HG03175 (cell line): ENCODE data around the gene HIPK2.

Source experiments
- ATAC-seq: cut with Tn5 transposase; IDR thresholded peaks from one replicate; pipeline ENCODE4 v1.9.1; 2021; ENCODE audit warnings: mild to moderate bottlenecking, moderate library complexity; ENCODE audit not compliant: unreplicated experiment

The HIPK2 gene

DNA sequence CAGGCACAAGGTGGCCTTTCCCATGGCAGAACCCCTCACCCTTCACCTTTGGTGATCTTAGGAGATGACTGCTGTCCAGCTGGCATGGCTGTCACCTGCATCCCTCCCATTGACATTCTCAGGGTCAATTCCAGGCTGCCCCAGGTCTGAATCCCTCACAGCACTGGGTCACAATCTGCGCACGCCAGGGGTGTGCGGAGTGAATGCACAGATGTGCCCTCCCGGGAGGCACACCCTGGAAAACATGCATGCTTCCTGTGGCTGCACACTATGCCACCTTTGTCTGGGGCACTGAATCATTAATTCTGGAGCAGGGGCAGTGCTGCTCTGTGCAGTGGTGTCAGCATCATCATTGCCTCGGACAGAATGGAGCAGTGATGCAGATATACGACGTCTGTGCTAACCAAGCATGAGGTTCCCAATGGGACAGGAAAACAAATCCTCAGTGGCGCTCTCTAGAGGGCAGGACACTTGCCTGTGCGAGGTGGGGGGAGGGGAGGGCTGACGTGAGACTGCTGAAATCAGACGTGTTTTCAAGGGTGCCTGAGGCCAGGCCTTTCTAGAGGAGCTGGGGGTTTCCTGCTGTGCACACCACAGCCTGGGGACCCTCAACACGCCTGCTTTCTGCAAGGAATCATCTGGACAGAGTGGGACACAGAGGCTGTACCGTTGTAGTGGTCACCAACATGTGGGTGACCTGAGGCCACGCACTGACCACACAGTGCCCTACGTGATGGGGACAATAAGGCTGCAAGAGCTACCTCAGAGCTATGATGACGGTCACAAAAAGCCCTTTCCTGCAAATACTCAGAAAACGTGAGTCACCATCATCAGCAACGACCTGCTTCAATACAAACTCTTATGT lies 77.9 kb downstream of the HIPK2 start:
- no peak for ATAC-seq

DNA sequence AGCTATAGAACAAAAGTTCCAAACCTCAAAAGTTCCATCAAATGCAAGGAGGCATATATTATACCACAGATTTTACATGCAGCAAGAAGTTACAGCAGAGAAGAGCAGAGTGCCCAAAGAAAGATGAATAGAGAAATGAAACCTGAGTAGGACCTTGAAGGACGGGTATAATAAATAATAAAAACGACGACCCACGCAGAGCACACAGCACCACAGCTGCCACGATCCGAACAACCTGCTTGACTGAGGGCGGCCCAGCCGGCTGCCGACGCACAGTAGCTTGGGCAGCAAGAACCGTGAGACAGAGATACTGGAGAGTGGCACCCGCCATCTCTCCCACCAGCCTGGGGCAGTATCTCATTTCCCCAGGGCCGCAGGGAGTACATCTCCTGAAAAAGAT lies 79.0 kb downstream of the HIPK2 start:
- ATAC-seq: no peak

DNA sequence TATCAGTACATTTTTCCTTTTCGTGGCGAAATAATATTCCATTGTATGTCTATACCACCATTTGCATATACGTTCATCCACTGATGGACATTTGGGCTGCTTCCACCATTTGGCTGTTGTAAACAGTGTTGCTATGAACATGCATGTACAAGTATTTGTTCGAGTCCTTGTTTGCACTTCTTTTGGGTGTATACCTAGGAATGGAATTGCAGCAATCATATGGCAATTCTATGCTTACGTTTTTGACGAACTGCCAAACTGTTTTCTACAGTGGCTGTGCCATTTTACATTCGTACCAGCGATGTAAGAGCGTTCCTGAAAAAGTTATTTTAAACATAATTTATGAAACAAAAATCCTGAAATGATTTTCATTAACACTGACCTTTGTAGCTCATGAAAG lies 79.5 kb downstream of the HIPK2 start:
- no peak for ATAC-seq

DNA sequence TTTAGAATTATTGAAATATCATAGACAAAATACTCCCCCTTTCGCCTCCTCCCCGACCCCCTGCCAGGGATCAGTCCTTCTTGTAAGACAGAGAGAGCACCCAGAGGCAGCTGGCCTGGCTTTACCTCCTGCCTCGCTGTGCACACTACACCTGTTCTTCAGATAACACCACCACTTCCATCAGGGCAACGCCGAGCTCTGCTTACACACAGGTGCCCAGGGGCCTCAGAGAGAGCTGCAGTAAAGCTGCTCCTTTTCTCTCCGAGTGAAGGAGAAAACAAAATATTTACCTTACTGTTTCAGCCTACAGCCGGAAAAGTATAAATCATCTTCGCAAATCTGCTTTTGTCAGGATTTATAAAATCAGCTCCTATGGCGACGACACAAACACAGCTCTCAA lies 80.7 kb downstream of the HIPK2 start:
- ATAC-seq: no peak

DNA sequence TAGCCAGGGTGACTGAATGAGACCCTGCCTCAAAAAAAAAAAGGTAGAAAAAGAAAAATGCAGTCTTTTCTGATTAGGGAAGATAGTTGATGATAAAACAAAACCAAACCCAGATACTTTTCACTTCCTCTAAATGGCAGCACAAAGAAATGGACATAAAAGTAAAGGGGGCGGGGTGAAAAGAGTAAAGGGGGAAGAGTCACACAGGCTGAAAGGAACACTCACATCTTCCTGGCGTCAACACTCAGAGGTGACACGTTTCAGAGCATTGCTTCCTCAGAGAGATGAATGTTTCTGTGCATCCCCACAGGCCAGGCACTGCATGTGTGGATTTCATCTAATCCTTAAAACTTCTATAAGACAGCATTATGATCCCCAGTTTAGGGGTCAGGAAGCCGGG lies 81.2 kb downstream of the HIPK2 start:
- peak; percentile 60 for ATAC-seq

DNA sequence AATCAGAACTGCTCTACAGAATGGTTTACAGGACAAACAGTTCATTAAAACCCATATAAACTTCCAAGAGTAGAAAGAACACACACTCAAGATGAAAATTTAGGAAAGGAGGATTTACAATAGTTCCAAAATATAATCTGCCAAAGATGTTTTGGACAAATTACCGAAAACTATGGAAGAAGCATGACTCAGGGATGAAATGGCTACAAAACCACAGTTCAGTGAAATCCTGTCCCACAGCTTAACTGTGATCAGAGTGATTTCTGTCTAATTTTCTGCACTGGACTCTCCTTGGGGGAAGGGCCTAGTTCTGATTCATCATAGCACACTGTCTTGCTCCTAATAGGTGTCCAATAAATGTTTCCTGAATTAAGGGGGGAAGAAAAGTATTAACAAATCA lies 82.2 kb downstream of the HIPK2 start:
- no peak for ATAC-seq

DNA sequence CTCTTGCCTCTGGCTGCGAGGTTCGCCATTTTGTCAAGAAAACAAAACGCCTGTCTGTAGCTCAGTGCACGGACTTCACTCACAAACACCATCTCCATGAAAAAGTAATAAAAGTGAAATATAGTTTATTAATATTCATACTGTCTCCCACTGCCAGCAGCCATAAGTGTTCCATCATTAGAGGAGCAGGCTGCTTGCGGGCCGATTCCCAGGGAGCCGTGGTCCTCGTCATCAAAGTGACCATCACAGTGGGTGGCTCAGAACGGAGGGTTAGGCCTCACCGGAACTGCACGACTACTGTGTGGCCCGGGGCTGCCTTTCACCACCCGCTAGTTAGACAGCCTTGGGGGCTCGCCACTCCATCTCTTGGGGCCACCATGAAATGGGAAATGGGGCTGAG lies 82.7 kb downstream of the HIPK2 start:
- no peak for ATAC-seq

DNA sequence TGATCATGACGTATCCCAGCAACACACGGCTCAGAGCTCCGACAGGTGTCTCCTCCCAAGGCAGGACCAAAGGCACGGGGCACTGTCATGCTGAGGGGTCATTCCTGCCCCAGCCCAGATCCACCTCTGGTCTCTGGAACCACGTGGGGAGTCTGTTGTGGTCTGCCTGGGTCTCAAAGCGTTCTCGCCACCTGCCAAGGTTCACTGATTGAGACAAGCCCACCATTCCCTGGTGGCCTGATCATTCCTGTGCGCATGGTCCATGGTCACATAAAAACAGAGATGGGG lies 83.5 kb downstream of the HIPK2 start:
- no peak for ATAC-seq

DNA sequence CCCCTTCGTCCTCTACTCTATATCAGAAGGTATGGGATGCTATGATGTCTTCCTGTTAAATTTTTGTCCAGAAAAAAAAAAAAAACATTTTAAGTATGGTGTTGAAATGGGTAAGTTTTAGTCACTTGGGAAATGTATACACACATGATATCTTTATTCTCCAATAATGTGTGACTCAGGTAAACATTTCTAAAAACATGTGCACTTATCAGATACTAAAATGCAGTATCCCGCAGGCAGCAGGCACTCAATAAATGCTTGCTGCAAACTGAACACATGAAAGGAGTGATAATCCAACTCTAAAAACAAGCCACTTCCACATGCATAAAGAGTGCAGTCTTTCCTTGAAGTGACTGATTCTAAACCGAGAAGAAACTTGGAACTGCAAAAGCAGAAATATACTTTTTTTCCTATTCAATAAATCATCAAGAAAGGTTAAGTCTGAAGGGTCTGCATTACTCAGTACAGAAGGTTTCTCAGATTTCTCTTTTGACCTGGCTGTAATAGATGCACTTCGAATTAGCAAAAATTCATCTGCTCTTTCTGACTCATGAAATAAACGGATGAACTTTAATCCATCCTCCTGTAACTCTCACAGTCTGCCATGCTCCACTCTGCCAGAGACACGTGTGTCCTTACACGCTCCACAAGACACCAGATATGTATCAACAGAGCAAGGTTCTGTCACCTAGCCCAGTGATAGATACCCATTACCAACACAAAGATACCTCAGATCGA lies 84.0 kb downstream of the HIPK2 start:
- ATAC-seq: no peak

DNA sequence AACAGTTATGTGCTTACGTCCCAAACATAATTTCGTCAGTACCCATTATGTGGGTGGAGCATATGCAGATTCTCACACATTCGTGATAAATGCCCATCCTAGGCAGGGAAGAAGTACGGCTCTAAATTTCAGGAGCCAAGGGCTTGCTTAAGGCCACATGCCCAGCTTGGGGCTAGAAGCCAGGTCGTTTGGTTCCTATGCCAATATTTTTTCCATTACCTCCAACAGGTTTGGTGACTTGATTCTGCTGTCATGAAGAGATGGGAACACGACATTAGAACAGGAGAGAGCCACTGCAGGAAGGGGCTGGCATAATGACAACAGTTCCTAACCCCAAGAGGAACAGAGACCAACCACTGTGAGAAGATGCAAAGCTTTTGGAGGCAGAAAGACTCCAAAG lies 85.1 kb downstream of the HIPK2 start:
- ATAC-seq: no peak

DNA sequence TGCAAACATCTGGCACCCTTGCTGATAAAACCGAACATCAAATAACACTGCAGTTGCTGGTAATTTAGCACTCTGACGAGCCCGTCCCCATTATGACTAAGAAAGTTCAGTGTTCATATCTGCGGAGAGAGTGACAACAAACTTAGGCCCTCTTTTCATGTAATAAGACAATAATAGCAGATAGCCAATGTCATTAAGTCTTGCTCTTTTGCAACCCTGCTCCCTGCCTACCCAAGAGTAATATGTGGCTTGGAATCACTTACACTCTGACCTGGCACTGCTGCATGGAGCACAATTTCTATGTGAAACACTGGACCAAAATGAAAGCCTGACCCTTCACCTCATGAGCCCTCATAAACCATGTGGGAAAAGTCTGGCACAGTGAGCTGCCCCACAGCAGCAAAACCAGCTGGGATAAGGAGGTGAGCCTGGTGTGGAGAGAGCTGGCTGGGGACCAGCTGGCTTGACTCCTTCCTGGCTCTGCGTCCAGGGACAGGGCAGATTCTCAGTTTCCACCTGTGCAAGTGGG lies 86.5 kb downstream of the HIPK2 start:
- no peak for ATAC-seq

DNA sequence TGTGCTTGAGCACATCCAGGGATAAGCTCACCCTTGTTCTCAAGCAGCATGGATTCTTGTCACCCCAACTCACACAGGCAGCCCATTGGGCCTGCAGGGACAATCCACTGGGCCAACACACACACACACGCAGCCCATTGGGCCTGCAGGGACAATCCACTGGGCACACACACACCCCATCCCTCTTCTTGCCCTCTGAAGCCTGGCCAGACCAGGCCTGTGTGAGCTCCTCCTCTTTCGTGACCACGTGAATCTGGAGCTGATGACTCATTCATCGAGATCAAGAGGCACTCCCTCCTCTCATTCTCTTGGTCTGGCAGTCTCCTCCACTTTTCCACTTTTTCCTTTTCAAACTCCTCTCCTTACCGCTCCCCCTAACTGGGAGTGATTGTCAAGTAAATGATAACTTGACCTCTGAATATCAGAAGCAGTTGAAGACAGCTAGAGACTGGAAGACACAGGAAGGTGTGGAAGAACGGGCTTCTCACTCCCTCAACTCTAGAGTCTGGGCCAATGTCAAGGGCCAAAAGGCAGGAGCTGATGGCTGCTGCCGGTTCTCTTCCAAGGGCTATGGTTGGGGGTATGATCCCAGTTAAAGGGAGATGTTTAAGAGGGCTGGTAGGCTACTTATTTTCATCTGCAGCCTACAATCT lies 89.7 kb downstream of the HIPK2 start:
- no peak for ATAC-seq

DNA sequence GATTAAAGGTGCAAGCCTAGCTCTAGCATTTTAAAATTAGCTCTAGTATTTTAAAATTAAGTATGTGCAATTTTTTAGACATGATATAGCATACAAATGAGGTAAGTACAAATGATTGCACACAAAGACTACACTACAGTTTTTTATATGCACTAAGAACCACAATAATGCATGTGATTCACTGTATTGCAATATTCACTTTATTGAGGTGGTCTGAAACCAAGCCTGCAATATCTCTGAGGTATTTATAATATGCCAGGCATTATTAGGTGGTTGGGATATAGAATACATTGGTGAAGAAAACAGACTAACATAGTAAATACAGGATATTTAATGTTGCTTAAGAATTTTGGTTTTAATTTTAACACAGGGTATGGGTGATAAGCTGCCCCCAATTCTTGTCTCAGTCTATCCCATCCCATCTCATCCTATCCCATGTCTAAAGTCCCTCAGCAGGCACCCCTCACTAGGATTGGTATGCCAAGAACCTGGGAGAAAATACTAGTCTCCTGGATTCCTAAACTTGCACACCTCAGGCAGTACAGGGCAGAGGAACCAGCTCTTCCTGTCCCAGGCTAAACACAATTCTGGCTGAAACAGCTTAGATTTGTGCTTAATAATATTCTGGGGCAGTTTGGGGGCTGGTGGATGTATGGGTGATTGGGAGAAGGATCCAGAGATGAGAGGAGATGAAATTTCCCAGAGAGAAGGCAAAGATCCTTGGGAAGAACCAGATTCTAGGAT lies 90.4 kb downstream of the HIPK2 start:
- no peak for ATAC-seq

DNA sequence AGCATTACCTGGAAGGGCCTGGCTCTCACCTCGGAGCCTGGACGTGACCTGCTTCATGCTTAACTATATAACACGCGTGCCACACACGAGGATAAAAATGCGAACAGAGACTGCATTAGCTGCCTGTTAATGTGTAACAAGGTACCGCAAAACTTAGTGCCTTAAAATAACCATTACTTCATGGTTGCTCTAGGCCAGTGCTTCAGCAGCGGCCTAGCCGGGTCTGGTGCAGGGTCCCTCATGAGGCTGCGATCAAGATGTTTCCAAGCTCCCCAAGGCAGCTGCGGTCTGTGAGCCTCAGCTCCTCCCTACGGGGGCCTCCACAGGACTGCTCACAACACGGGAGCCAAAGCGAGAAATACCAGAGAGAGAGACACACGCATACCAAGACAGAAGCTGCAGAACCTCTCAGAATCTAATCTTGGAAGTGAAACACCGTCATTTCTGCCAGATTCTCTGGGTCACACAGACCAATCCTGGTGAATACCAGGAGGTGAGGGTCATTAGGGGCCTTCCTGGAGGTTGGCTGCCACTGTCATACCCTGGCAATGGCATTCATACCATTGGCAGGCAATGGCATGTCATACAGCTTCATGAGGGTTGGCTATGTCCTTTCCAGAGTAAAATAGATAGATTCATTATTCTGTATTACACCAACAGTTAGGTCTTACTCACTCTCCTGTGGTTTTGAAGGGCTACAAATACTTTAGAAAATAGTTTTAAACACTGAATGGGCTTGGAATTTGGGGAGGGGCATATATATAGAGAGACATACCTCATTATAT lies 94.5 kb downstream of the HIPK2 start:
- peak; percentile 44 for ATAC-seq

DNA sequence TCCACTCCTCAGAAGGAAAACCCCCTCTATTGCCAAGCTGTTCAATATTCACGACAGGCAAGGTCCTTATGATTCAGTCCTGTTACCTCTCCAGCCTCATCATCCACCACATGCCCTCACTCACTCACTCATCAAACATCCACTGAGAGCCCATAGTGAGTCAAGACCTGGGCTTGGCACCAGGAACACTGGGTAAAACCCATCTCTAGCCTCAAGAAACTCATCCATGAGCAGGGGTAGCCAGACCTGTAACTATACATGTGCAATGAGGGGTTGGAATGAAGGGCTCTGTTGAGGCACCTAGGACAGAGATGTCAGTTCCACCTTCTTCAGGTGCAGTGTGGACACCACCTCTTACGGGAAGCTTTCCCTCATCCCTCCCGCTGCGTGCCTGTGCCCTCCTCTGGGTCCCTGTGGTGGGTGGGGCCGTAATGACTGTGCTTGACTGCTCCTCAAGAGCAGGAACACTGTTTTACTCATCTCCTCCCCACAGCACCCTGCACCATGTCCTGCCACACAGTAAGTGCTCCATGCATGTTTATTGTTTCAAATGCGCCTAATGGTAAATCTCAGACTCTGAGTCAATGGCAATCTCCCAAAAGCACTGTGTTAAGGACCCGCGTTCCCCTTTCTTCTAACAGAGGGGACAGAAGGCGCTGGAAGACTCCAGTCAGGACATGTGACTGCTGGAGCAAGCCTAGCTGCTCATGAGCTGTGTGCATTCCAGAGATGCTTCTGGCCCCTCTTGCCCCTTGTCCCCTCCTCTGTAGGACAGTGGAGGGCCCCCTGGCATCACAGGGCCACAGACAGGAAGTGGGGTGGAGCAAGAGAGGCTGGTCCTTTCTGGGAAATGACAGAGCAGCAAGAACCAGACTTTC lies 95.4 kb downstream of the HIPK2 start:
- no peak for ATAC-seq

DNA sequence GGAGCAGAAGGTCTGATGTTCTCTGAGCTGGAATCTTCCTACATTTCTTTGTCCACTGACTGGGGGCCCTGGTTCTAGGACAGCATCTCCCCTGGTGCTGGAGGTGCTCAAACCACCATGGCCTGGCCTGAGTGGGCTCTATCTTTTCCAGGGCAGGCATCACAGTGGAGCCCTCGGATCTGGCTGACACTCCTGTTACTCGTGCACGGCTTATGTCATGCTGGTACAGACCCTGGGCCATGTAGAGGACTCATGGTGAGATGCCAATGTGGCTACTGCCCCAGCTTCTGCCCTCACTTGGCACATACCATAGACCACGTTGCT lies 96.0 kb downstream of the HIPK2 start:
- no peak for ATAC-seq

DNA sequence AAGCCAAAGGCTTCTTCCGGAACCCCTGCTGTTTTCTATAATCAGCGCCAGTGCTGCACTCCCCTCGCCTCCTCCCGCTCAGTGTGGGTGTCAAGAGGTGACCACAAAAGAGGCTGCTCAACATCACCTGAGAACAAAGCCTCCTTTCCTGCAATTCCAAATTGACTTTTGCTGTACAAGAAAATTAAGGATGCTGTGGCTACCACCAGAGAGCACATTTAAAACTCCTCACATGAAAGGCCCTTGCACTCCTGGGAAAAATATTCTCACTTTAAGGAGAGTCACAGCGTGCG lies 96.4 kb downstream of the HIPK2 start:
- no peak for ATAC-seq

DNA sequence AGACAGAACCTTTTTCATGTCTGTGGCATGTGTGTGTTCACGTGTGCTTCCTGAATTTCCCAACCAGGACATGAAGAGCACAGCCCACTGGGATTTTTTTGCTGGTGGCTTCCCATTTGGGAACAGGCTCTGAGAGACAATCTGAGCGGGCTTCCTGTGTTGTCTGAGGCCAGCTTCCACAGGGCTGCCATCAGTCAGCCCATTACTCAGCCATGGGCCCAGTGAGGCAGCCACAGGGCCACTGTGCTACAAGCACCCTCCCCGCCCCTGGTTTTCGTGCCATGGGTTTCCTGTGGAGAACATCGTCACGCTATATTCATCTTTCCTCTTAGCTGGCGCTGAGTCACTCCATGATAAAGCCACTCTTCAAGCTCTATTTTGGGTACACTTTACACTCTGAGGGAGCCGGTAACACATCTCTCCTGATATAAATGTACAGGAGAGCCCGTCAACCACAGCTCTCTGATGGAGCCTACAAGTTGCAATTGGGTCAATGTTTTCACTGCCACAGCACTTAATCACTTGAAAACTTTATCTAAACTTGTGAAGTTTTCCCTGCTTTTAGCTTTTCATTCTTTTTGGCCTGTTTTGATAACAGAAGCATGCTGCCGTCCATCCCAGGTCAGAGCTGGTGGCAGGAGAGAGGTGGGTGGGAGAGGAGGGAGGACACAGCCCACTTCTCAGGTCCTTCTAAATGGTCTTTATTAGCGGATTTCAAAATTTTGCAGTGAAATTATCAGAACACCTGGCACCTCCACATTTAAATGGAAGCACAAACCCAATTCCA lies 96.9 kb downstream of the HIPK2 start:
- ATAC-seq: peak; percentile 43
